HepG2 (cell line): ENCODE results near the gene GNAI2. TPM values are rescaled to one million over a fixed set of nuclear protein-coding genes. Genes with fewer than 3 reads are reported as not detected.

Experiments used
- ATAC-seq: fragments of 200-7000 bp; cut with Tn5 transposase; 3 replicates; pipeline ENCODE4 v1.9.1; 2020; ENCODE audit warnings: mild to moderate bottlenecking, moderate library complexity
- BruUV-seq: library from RNA; stranded (reverse); fragments of 400-500 nt; replicated peaks from 2 replicates; lab custom pipeline; 2021; lab: Mats Ljungman, UMichigan
- CTCF ChIA-PET: fragments of 300-600 bp; formaldehyde crosslinking; extraction: SDS; loops from one replicate; lab custom pipeline; 2021; ENCODE audit warnings: low total read pairs, inconsistent platforms, low intra/inter-chr PET ratio; lab: Yijun Ruan, JAX
- POLR2A ChIA-PET: fragments of 350-600 bp; sonication (Branson Sonifier 250); formaldehyde crosslinking; loops from one replicate; lab custom pipeline; 2020; ENCODE audit warnings: antibody characterized with exemption, inconsistent platforms; lab: Yijun Ruan, JAX
- DNase-seq: peaks from one replicate; pipeline ENCODE4 v3.0.0-alpha.2; 2015; ENCODE audit warnings: low spot score
- FAIRE-seq: peaks from 3 replicates; lab custom pipeline; 2011; peaks lifted over from hg19 to GRCh38; lab: Jason Lieb, UNC
- H2AFZ ChIP-seq: one replicate; pipeline ENCODE4 v1.6.1; 2011; ENCODE audit warnings: low read length, inconsistent platforms
- H3K27ac ChIP-seq: fragments of 300-600 bp; 3 replicates; pipeline ENCODE4 v1.8.0; 2011; ENCODE audit warnings: mixed run types, mild to moderate bottlenecking, mixed read lengths, low read length, inconsistent platforms; ENCODE audit not compliant: insufficient read depth; ENCODE audit errors: extremely low read length
- H3K27me3 ChIP-seq, 2 experiments: fragments of 200-600 bp in 1 of 2; 2 replicates in 1 of 2; 3 replicates in 1 of 2; pipeline versions ENCODE4 v1.6.0 to v1.8.0; 2011; ENCODE audit warnings: low read length in 2 of 2, mild to moderate bottlenecking in 2 of 2, moderate library complexity in 2 of 2, inconsistent platforms in 1 of 2; ENCODE audit not compliant: insufficient read depth in 2 of 2, control insufficient read depth in 1 of 2
- H3K36me3 ChIP-seq, 2 experiments: fragments of 200-600 bp in 1 of 2; replicated peaks in 1 of 2; 2 replicates in 1 of 2; 3 replicates in 1 of 2; pipeline versions ENCODE4 v1.5.1 to v1.8.0; 2011; ENCODE audit warnings: low read length in 2 of 2, inconsistent platforms in 1 of 2; ENCODE audit not compliant: insufficient read depth in 2 of 2, control insufficient read depth in 1 of 2
- H3K4me1 ChIP-seq: 2 replicates; pipeline ENCODE4 v1.5.1; 2012; ENCODE audit warnings: low read length, inconsistent platforms; ENCODE audit not compliant: insufficient read depth
- H3K4me2 ChIP-seq: 2 replicates; pipeline ENCODE4 v1.6.0; 2011; ENCODE audit warnings: low read depth, low read length, inconsistent platforms
- H3K4me3 ChIP-seq, 3 experiments: fragments of 200-600 bp in 1 of 3; sonication (generic), shearing (Covaris generic) in 1 of 3; replicated peaks in 1 of 3; 2 replicates each; pipeline ENCODE4 v1.5.1; 2011 to 2016; ENCODE audit warnings: low read length in 3 of 3, inconsistent platforms in 2 of 3, low read depth in 2 of 3, mild to moderate bottlenecking in 2 of 3, control low read depth in 1 of 3, mixed read lengths in 1 of 3; ENCODE audit not compliant: insufficient read depth in 1 of 3
- H3K79me2 ChIP-seq: one replicate; pipeline ENCODE4 v1.6.1; 2011; ENCODE audit warnings: low read length, inconsistent platforms; ENCODE audit not compliant: insufficient read depth
- H3K9ac ChIP-seq: 2 replicates; pipeline ENCODE4 v1.6.0; 2011; ENCODE audit warnings: mild to moderate bottlenecking, low read depth, low read length, inconsistent platforms; ENCODE audit not compliant: insufficient read depth
- H3K9me3 ChIP-seq: 2 replicates; pipeline ENCODE4 v1.5.1; 2012; ENCODE audit warnings: mild to moderate bottlenecking, low read length
- H4K20me1 ChIP-seq: 2 replicates; pipeline ENCODE4 v1.6.0; 2011; ENCODE audit warnings: inconsistent platforms, mild to moderate bottlenecking, low read length, moderate library complexity; ENCODE audit not compliant: insufficient read depth
- AGO2 ChIP-seq: fragments of 200-400 bp; formaldehyde crosslinking; optimal IDR thresholded peaks from 2 replicates; pipeline ENCODE3; 2017; ENCODE audit warnings: mild to moderate bottlenecking, low read depth, low read length, moderate library complexity
- DR1 ChIP-seq: sonication (generic); formaldehyde crosslinking; IDR thresholded peaks from 2 replicates; pipeline ENCODE4 v1.8.0; 2021; ENCODE audit warnings: mild to moderate bottlenecking, missing genetic modification reagents, inconsistent platforms
- KAT8 ChIP-seq: IDR thresholded peaks from 2 replicates; pipeline ENCODE4 v1.6.1; 2016; ENCODE audit warnings: missing genetic modification reagents, missing compliant biosample characterization
- MEIS2 ChIP-seq: sonication (generic); formaldehyde crosslinking; IDR thresholded peaks from 2 replicates; pipeline ENCODE4 v1.9.0; 2021; ENCODE audit warnings: mild to moderate bottlenecking, missing genetic modification reagents
- MXD4 ChIP-seq: IDR thresholded peaks from 2 replicates; pipeline ENCODE4 v1.6.1; 2016; ENCODE audit warnings: mild to moderate bottlenecking, missing biosample characterization, missing genetic modification reagents
- NPAS2 ChIP-seq: sonication (generic); formaldehyde crosslinking; IDR thresholded peaks from 2 replicates; pipeline ENCODE4 v1.8.0; 2022; ENCODE audit warnings: mild to moderate bottlenecking, missing genetic modification reagents, borderline replicate concordance
- SRF ChIP-seq: IDR thresholded peaks from 2 replicates; pipeline ENCODE4 v1.6.1; 2011; ENCODE audit warnings: mild to moderate bottlenecking, low read depth, low read length, moderate library complexity
- ZEB1 ChIP-seq: IDR thresholded peaks from 2 replicates; pipeline ENCODE4 v1.6.1; 2012; ENCODE audit warnings: mild to moderate bottlenecking, low read depth, inconsistent platforms; ENCODE audit not compliant: insufficient replicate concordance
- ZFAT ChIP-seq: sonication (generic); formaldehyde crosslinking; conservative IDR thresholded peaks from 2 replicates; pipeline ENCODE4 v1.8.1; 2023; ENCODE audit warnings: missing genetic modification reagents, inconsistent platforms
- ZNF317 ChIP-seq: sonication (generic); formaldehyde crosslinking; IDR thresholded peaks from 2 replicates; pipeline ENCODE4 v1.5.0; 2020; ENCODE audit warnings: mild to moderate bottlenecking, missing genetic modification reagents
- ZNF512B ChIP-seq: sonication (generic); formaldehyde crosslinking; IDR thresholded peaks from 2 replicates; pipeline ENCODE4 v1.5.1; 2020; ENCODE audit warnings: missing genetic modification reagents, mild to moderate bottlenecking, borderline replicate concordance
- ZNF883 ChIP-seq: sonication (generic); formaldehyde crosslinking; IDR thresholded peaks from 2 replicates; pipeline ENCODE4 v1.5.1; 2020; ENCODE audit warnings: mild to moderate bottlenecking, missing genetic modification reagents; ENCODE audit errors: not compliant biosample characterization
- WGBS: methylation state at CpG from one replicate; pipeline ENCODE4 v1.1.6; 2017; ENCODE audit warnings: low lambda C conversion rate; 5-methylcytosine and 5-hydroxymethylcytosine counted together
- in situ Hi-C: cut with HindIII; loops from 2 replicates; pipeline ENCODE4 v1.10.0; 2017; ENCODE audit warnings: low pct_unique_long_range_greater_than_20kb; ENCODE audit not compliant: extremely low pct_ligation_motif_present
- intact Hi-C: fragments of 100-400 bp; cut with micrococcal nuclease; formaldehyde crosslinking; loops from one replicate; pipeline ENCODE4 v1.10.0; 2022; ENCODE audit not compliant: unreplicated experiment
- polyA plus RNA-seq, 8 experiments: library from polyadenylated mRNA; depleted of rRNA in 3 of 8; stranded (reverse) in 7 of 8; unstranded in 1 of 8; fragments of >200 nt; fragmentation: Illumina TruSeq in 4 of 8; extraction: Trizol in 4 of 8; gene quantifications; 2 replicates each; pipeline versions ENCODE4 v1.2.1 to v1.2.3, GENCODE V29; 2011 to 2016; ENCODE audit warnings: low read depth in 4 of 8, missing spikeins in 1 of 8, mixed read lengths in 1 of 8; ENCODE audit not compliant: insufficient read depth in 1 of 8
- total RNA-seq, 5 experiments: library from RNA; depleted of rRNA; stranded (reverse); fragments of >200 nt; fragmentation: Illumina TruSeq; extraction: Trizol; gene quantifications; 2 replicates each; pipeline ENCODE4 v1.2.3, GENCODE V29; 2016; ENCODE audit warnings: low read depth in 1 of 5
- TF ChIP-seq, protein P1 (sequence below): sonication (generic); formaldehyde crosslinking; IDR thresholded peaks from 2 replicates; pipeline ENCODE4 v1.5.1; 2020; ENCODE audit warnings: mild to moderate bottlenecking, missing genetic modification reagents, moderate library complexity
- TF ChIP-seq, protein P2 (sequence below): sonication (generic); formaldehyde crosslinking; IDR thresholded peaks from 2 replicates; pipeline ENCODE4 v1.4.0; 2020; ENCODE audit warnings: missing genetic modification reagents, borderline replicate concordance

The GNAI2 gene
- total and polyA plus RNA-seq, 2 of the 13 experiments (the other 11 are each of a cell fraction or from before 2014, with no cell fraction given): 51.1 to 66.2 TPM

- Histone ChIP-seq H3K4me2 (peak overlapping the region; percentile 71), H2AFZ (no peak overlapping the region), H4K20me1 (no peaks in the 10 kb centered on the region), H3K9me3 (no peaks in the 10 kb centered on the region), H3K27ac (peak overlapping the region; percentile 43), H3K4me1 (peaks cover 20% of the 10 kb centered on the region), H3K27me3 (no peaks in the 10 kb centered on the region), H3K36me3 (peaks cover 0 to 7% of the 10 kb centered on the region in 2 experiments; a peak in 1 of 5 replicates), H3K4me3 (peak overlapping the region; percentile 18 to 67 (median 51); a peak in 5 of 6 replicates), H3K79me2 (peaks cover 28% of the 10 kb centered on the region), H3K9ac (peak overlapping the region; percentile 53)
- ATAC-seq: peak; percentile 91
- intact Hi-C loops: loop anchor here (1.0 kb wide), 1 partner anchor 19 kb away; no protein-coding TSS in a partner anchor
- peak; percentile 23 for FAIRE-seq
- CTCF ChIA-PET: interaction anchor here (1.3 to 2.5 kb wide), 5 partner anchors 11 to 54 kb away, joined by 4 to 29 read pairs (median 7); no protein-coding TSS in a partner anchor
- WGBS: 19% methylated on average over 5 of the region's 25 CpGs
- BruUV-seq: no TSS peak
- DNase-seq: no peak
- POLR2A ChIA-PET: interaction anchor here (0.8 to 1.6 kb wide), 6 partner anchors 10 to 82 kb away, joined by 3 to 14 read pairs (median 4); partner anchors contain the start of genes GNAI2, IFRD2 and TUSC2
- in situ Hi-C loops: no loop called here
- TF ChIP-seq DR1 (CRISPR knock-in tag): 0 out of 2 replicates have a peak, but pooled peaks have one; percentile 44
- peak; percentile 19 for TF ChIP-seq ZEB1
- TF ChIP-seq ZNF512B (CRISPR knock-in tag): no peak
- TF ChIP-seq, protein P1, sequence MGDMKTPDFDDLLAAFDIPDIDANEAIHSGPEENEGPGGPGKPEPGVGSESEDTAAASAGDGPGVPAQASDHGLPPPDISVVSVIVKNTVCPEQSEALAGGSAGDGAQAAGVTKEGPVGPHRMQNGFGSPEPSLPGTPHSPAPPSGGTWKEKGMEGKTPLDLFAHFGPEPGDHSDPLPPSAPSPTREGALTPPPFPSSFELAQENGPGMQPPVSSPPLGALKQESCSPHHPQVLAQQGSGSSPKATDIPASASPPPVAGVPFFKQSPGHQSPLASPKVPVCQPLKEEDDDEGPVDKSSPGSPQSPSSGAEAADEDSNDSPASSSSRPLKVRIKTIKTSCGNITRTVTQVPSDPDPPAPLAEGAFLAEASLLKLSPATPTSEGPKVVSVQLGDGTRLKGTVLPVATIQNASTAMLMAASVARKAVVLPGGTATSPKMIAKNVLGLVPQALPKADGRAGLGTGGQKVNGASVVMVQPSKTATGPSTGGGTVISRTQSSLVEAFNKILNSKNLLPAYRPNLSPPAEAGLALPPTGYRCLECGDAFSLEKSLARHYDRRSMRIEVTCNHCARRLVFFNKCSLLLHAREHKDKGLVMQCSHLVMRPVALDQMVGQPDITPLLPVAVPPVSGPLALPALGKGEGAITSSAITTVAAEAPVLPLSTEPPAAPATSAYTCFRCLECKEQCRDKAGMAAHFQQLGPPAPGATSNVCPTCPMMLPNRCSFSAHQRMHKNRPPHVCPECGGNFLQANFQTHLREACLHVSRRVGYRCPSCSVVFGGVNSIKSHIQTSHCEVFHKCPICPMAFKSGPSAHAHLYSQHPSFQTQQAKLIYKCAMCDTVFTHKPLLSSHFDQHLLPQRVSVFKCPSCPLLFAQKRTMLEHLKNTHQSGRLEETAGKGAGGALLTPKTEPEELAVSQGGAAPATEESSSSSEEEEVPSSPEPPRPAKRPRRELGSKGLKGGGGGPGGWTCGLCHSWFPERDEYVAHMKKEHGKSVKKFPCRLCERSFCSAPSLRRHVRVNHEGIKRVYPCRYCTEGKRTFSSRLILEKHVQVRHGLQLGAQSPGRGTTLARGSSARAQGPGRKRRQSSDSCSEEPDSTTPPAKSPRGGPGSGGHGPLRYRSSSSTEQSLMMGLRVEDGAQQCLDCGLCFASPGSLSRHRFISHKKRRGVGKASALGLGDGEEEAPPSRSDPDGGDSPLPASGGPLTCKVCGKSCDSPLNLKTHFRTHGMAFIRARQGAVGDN (CRISPR knock-in tag): peak; percentile 81
- TF ChIP-seq SRF: 0 out of 2 replicates have a peak, but pooled peaks have one; percentile 29
- TF ChIP-seq MEIS2 (CRISPR knock-in tag): peak; percentile 65; the same call in 1 of the 2 replicates
- TF ChIP-seq AGO2: peak; percentile 70
- peak; percentile 74; the same call in 1 of the 2 replicates for TF ChIP-seq KAT8
- no peak for TF ChIP-seq NPAS2 (CRISPR knock-in tag)
- TF ChIP-seq ZNF883 (CRISPR knock-in tag): no peak
- TF ChIP-seq ZNF317: peak; percentile 62; the same call in 1 of the 2 replicates
- 0 out of 2 replicates have a peak, but pooled peaks have one; percentile 25 for TF ChIP-seq MXD4 (CRISPR knock-in tag)
- TF ChIP-seq ZFAT: no peak
- TF ChIP-seq, protein P2, sequence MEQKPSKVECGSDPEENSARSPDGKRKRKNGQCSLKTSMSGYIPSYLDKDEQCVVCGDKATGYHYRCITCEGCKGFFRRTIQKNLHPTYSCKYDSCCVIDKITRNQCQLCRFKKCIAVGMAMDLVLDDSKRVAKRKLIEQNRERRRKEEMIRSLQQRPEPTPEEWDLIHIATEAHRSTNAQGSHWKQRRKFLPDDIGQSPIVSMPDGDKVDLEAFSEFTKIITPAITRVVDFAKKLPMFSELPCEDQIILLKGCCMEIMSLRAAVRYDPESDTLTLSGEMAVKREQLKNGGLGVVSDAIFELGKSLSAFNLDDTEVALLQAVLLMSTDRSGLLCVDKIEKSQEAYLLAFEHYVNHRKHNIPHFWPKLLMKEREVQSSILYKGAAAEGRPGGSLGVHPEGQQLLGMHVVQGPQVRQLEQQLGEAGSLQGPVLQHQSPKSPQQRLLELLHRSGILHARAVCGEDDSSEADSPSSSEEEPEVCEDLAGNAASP (CRISPR knock-in tag): peak; percentile 45; the same call in 1 of the 2 replicates
Observed at GRCh38 chr3:50245831-50246516, 10.0 kb downstream of the GNAI2 start.
